OCI-LY3 (cell line): ENCODE data around the gene PLD1.

ENCODE experiments used
- EZH2phosphoT487 ChIP-seq: fragments of 200-600 bp; shearing (Covaris generic); IDR thresholded peaks from 2 replicates; pipeline ENCODE4 v1.6.1; 2018; ENCODE audit warnings: antibody characterized with exemption, mixed run types, low read depth
- TF ChIP-seq, protein P1 (sequence below): fragments of 200-600, 300-600 bp; sonication (generic); IDR thresholded peaks from 2 replicates; pipeline ENCODE4 v1.5.1; 2014; ENCODE audit warnings: antibody characterized with exemption, low read length, low read depth

DNA sequence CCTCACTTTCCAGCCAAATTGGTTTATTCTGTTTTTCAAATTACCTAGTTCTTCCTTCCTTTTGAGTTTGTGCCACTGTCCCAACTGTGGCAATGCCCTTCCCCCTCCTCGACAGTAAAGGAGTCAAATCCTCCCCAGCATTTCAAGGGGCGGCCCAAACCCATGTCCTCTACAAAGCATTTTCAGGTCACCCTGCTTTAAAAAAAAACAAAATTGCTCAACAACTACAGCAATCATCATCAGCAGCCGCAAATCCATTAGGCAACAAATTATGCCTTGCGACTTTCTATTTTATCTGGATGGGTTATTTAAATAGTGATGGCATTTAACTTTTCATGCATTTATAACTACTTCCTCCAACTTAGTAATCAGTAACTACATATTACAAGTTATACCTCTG lies 32.7 kb downstream of the PLD1 start:
- no peak for TF ChIP-seq EZH2phosphoT487
- TF ChIP-seq, protein P1, sequence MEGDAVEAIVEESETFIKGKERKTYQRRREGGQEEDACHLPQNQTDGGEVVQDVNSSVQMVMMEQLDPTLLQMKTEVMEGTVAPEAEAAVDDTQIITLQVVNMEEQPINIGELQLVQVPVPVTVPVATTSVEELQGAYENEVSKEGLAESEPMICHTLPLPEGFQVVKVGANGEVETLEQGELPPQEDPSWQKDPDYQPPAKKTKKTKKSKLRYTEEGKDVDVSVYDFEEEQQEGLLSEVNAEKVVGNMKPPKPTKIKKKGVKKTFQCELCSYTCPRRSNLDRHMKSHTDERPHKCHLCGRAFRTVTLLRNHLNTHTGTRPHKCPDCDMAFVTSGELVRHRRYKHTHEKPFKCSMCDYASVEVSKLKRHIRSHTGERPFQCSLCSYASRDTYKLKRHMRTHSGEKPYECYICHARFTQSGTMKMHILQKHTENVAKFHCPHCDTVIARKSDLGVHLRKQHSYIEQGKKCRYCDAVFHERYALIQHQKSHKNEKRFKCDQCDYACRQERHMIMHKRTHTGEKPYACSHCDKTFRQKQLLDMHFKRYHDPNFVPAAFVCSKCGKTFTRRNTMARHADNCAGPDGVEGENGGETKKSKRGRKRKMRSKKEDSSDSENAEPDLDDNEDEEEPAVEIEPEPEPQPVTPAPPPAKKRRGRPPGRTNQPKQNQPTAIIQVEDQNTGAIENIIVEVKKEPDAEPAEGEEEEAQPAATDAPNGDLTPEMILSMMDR: no peak
